Tibial nerve (tissue), 4 donors: Measurements from ENCODE around the gene ANKRD49.

ENCODE experiments used
- EP300 ChIP-seq, 2 donors: sonication (generic); formaldehyde crosslinking; IDR thresholded peaks; one replicate each; pipeline ENCODE4 v1.6.1; 2017; ENCODE audit warnings: antibody characterized with exemption in 2 of 2, mild to moderate bottlenecking in 1 of 2
- POLR2A ChIP-seq, 2 donors: fragments of 450-650 bp; IDR thresholded peaks; one replicate each; pipeline ENCODE4 v1.6.1; 2017; ENCODE audit warnings: antibody characterized with exemption in 2 of 2, mild to moderate bottlenecking in 2 of 2, moderate library complexity in 2 of 2
- TF ChIP-seq, protein P1 (sequence below), 5 experiments: fragments of 200-600 bp in 3 of 5; fragments of 450-650 bp in 2 of 5; sonication (generic) in 3 of 5; IDR thresholded peaks; one replicate each; pipeline ENCODE4 v1.5.1; 2016 to 2019; ENCODE audit warnings: antibody characterized with exemption in 5 of 5, mild to moderate bottlenecking in 3 of 5, moderate library complexity in 2 of 5

- TF ChIP-seq, protein P1, sequence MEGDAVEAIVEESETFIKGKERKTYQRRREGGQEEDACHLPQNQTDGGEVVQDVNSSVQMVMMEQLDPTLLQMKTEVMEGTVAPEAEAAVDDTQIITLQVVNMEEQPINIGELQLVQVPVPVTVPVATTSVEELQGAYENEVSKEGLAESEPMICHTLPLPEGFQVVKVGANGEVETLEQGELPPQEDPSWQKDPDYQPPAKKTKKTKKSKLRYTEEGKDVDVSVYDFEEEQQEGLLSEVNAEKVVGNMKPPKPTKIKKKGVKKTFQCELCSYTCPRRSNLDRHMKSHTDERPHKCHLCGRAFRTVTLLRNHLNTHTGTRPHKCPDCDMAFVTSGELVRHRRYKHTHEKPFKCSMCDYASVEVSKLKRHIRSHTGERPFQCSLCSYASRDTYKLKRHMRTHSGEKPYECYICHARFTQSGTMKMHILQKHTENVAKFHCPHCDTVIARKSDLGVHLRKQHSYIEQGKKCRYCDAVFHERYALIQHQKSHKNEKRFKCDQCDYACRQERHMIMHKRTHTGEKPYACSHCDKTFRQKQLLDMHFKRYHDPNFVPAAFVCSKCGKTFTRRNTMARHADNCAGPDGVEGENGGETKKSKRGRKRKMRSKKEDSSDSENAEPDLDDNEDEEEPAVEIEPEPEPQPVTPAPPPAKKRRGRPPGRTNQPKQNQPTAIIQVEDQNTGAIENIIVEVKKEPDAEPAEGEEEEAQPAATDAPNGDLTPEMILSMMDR (IDR thresholded peaks at IDR 0.05) = no peak
- TF ChIP-seq POLR2A (IDR thresholded peaks at IDR 0.05) = no peak
- TF ChIP-seq EP300 (IDR thresholded peaks at IDR 0.05) = no peak
Observed at GRCh38 chr11:94486068-94486467, 7.7 kb upstream of the ANKRD49 start.
